ENCODE results near the gene CUL7.

GRCh38 chr6:43050981-43051380 lies 2.7 kb downstream of the CUL7 start:
- TF ChIP-seq EZH2 (IDR thresholded peaks at IDR 0.05) (no peak), CTCF (IDR thresholded peaks at IDR 0.05 in 2 of 3, conservative IDR thresholded peaks at IDR 0.05 in 1 of 3; ENCODE audit: borderline replicate concordance in 1 of 3, insufficient read depth in 1 of 3, low read depth in 2 of 3, low read length in 2 of 3) (no peak)

Measured in HCT116 (cell line).